Prostate gland (tissue), 2 donors: ENCODE data around the gene ZDHHC17.

Source experiments
- POLR2A ChIP-seq: fragments of 450-650 bp; IDR thresholded peaks from one replicate; pipeline ENCODE4 v1.6.1; 2016; ENCODE audit warnings: antibody characterized with exemption, mild to moderate bottlenecking
- POLR2AphosphoS5 ChIP-seq: sonication (generic); formaldehyde crosslinking; IDR thresholded peaks from one replicate; pipeline ENCODE4 v1.6.1; 2017; ENCODE audit warnings: antibody characterized with exemption
- TF ChIP-seq, protein P1 (sequence below), 4 experiments: fragments of 200-600 bp in 2 of 4; fragments of 450-650 bp in 2 of 4; sonication (generic) in 2 of 4; IDR thresholded peaks; 1 replicate in 3 of 4; 2 replicates in 1 of 4; pipeline ENCODE4 v1.5.1; 2016 to 2019; ENCODE audit warnings: antibody characterized with exemption in 4 of 4, mild to moderate bottlenecking in 2 of 4, moderate library complexity in 2 of 4

DNA sequence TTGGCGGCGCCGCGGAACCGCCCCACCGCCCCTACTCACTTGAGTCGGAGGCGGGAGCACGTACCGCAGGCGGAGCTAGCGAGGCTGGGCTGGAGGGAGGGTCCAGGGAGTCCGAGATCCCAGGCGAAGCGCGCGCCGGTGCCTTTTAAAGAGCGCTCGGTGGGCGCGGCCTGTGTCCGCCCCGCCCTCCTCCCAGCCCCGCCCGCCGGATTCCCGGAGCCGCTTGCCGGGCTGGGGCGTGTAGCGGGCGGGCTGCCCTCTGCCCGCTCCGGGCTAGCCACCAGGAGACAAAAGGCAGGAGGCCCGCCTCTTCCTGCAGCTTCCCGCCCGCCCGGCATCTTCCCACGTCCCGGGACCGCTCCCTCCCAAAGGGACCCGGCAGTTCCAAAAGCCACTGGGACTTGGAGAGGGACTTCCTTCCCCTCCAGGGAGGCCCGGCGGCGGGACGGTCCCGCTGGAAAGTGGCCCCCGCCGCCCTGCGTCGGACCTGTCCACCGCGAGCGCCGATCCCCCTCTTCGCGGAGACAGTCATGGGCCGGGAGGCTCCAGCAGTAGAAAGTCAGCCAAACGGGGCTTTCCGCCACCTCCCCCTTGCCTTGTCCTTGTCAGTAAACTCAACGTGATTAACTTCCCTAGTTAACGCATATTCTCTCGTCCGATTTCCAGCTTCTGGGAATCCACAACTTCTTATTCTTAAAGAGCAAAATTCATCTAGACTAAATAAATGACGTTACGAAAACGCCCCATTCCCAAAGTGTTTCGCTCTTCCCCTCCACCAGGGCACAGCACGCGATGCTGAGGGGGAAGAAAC lies 115.2 kb downstream of the ZDHHC17 start, which contains the start of gene CSRP2:
- TF ChIP-seq, protein P1, sequence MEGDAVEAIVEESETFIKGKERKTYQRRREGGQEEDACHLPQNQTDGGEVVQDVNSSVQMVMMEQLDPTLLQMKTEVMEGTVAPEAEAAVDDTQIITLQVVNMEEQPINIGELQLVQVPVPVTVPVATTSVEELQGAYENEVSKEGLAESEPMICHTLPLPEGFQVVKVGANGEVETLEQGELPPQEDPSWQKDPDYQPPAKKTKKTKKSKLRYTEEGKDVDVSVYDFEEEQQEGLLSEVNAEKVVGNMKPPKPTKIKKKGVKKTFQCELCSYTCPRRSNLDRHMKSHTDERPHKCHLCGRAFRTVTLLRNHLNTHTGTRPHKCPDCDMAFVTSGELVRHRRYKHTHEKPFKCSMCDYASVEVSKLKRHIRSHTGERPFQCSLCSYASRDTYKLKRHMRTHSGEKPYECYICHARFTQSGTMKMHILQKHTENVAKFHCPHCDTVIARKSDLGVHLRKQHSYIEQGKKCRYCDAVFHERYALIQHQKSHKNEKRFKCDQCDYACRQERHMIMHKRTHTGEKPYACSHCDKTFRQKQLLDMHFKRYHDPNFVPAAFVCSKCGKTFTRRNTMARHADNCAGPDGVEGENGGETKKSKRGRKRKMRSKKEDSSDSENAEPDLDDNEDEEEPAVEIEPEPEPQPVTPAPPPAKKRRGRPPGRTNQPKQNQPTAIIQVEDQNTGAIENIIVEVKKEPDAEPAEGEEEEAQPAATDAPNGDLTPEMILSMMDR (IDR thresholded peaks at IDR 0.05) = peak in 3 of 4 experiments; percentile 17 to 30 (median 17)
- TF ChIP-seq POLR2AphosphoS5 = peak; percentile 86
- peak; percentile 92 for TF ChIP-seq POLR2A
